COR-L47 (cell line): ENCODE data around the gene MRPL53.
"Not testable (repeated sequence)": the region's sequence is repeated elsewhere in the genome, so short reads cannot be mapped to it uniquely, and the experiment has no call there.

ENCODE experiments used
- DNase-seq: peaks from one replicate; lab custom pipeline; 2025; lab: John Stamatoyannopoulos, UW

The MRPL53 gene

GRCh38 chr2:74450570-74451190 lies 21.8 kb downstream of the MRPL53 start:
- DNase-seq: no peak

GRCh38 chr2:74448771-74449170 lies 23.7 kb downstream of the MRPL53 start:
- DNase-seq: no peak

GRCh38 chr2:74447230-74447999 lies 25.1 kb downstream of the MRPL53 start:
- DNase-seq: no peak

GRCh38 chr2:74444498-74445318 lies 27.8 kb downstream of the MRPL53 start:
- DNase-seq: no peak

- DNase-seq: not testable (repeated sequence)
Observed at GRCh38 chr2:74442483-74443297, 29.8 kb downstream of the MRPL53 start.

GRCh38 chr2:74441690-74442482 lies 30.6 kb downstream of the MRPL53 start, which contains the start of gene RTKN:
RTKN (minus strand) TSS chr2:74441937; CDS start chr2:74441816, 121 bp downstream.
- peak; percentile 41 for DNase-seq

- peak; percentile 41 for DNase-seq
Observed at GRCh38 chr2:74441170-74441689, 31.2 kb downstream of the MRPL53 start.

GRCh38 chr2:74440378-74441169 lies 31.9 kb downstream of the MRPL53 start:
- peak; percentile 83 for DNase-seq

GRCh38 chr2:74439803-74440377 lies 32.6 kb downstream of the MRPL53 start:
- no peak for DNase-seq

GRCh38 chr2:74439373-74439772 lies 33.1 kb downstream of the MRPL53 start:
- DNase-seq: no peak

- DNase-seq: no peak
Observed at GRCh38 chr2:74438248-74438647, 34.2 kb downstream of the MRPL53 start.

GRCh38 chr2:74436848-74437695 lies 35.4 kb downstream of the MRPL53 start:
- DNase-seq: no peak

- DNase-seq: no peak
Observed at GRCh38 chr2:74436111-74436805, 36.2 kb downstream of the MRPL53 start.

- no peak for DNase-seq
Observed at GRCh38 chr2:74430502-74430901, 42.0 kb downstream of the MRPL53 start.

- DNase-seq: no peak
Observed at GRCh38 chr2:74429487-74430451, 42.7 kb downstream of the MRPL53 start.

GRCh38 chr2:74428675-74429074 lies 43.8 kb downstream of the MRPL53 start:
- no peak for DNase-seq

- no peak for DNase-seq
Observed at GRCh38 chr2:74427551-74427950, 44.9 kb downstream of the MRPL53 start.
